Measurements from ENCODE around the gene LENG1. TPM values are rescaled to one million over a fixed set of nuclear protein-coding genes. Genes with fewer than 3 reads are reported as not detected.

Gene LENG1
- total and polyA plus RNA-seq, 7 donors = 5.8 to 19.6 (median 10.2) TPM

DNA sequence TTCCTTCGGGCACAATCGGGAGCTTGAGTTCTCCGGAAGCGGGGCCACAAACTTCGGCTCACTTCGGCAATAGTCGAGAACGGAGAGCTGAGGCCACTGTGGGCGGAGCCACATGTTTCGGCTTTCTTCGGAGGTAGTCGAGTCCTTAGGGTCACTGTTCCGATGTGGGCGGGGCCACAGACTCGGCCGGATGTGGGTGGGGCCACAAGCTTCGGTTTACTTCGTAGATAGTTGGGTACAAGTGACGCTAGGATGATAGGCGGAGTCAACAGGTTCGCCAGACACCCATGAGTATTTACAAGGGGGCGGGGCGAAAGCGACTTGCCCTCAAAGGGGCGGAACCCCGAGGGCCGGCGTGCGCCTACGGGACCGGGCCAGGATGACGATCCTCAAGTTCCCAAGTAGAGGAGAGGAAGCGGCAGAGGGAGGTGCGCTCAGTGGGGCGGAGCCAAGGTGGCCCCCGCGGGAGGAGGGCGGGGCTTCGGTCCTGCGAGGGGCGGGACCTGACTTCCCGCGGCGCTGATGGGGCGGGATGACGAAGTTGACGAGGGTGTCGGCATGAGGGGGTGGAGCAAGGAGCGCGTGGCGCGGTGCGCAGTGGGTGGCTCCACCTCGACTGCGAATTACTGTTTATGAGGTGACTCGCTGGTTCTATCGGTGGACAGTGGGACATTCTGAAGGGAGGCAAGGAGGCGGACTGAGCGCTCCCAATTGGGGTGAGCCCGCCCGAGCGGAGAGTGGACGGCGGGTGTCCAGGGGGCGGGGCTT, 30.4 kb upstream of the LENG1 start:
- WGBS, 3 donors = 0 to 1% (median 1%) methylated on average over 63 to 65 of the region's 65 CpGs

DNA sequence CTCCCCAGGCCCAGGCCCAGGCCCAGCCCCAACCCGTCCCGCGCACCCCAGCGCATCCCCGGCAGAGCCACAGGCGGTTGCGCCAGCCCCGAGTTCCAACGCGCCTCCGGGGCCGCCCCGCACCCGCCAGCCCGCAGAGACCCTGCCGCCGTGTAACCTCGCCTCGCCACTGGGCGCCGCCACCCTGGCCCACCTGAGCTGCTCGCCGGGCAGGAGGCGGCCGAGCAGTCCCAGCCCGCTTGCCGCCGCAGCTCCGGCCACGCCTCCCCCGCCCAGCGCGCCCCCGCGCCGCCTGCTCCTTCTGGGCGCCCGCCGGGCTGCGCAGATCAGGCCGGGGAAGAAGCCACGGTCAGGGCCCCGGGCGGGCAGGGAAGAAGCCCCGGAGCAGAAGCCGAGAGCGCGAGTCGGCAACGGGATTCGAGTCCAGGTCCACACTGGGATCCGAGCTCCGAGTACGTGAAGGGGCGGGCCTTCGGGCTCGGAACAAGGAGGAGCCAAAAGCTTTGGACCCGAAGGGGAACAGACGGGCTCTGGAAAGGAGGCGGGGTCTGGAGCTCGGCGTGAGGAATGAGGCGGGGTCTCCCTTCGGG, 29.7 kb upstream of the LENG1 start, which contains the start of gene MBOAT7:
TSS of gene MBOAT7 (minus strand) at position 436 of the 590 bp plus-strand sequence. CDS start 1,072 bp downstream, outside the sequence.
- H3K36me3 ChIP-seq (ENCODE audit: insufficient read depth in 1 of 2, low read depth in 1 of 2) = peaks cover 6 to 31% of the 10 kb centered on the region in 2 donors
- no peaks in the 10 kb centered on the region for H3K27me3 ChIP-seq (ENCODE audit: insufficient read depth in 3 of 3, low read length in 2 of 3)
- no peaks in the 10 kb centered on the region for H3K9me3 ChIP-seq
- no peak for DNase-seq
- H3K4me1 ChIP-seq = peaks cover 17% of the 10 kb centered on the region
- H3K27ac ChIP-seq = peak within 1 kb of the TSS; percentile 99
- peak; percentile 3 to 15 (median 5) for ATAC-seq
- TF ChIP-seq, protein P1, sequence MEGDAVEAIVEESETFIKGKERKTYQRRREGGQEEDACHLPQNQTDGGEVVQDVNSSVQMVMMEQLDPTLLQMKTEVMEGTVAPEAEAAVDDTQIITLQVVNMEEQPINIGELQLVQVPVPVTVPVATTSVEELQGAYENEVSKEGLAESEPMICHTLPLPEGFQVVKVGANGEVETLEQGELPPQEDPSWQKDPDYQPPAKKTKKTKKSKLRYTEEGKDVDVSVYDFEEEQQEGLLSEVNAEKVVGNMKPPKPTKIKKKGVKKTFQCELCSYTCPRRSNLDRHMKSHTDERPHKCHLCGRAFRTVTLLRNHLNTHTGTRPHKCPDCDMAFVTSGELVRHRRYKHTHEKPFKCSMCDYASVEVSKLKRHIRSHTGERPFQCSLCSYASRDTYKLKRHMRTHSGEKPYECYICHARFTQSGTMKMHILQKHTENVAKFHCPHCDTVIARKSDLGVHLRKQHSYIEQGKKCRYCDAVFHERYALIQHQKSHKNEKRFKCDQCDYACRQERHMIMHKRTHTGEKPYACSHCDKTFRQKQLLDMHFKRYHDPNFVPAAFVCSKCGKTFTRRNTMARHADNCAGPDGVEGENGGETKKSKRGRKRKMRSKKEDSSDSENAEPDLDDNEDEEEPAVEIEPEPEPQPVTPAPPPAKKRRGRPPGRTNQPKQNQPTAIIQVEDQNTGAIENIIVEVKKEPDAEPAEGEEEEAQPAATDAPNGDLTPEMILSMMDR (IDR thresholded peaks at IDR 0.05) = peak; percentile 26
- WGBS, 3 donors = 0 to 1% (median 1%) methylated on average over 50 to 64 of the region's 64 CpGs
- H3K4me3 ChIP-seq = peak within 1 kb of the TSS; percentile 75
- intact Hi-C loops (cut with DNase I) = loop anchor here in 1 of 2 donors (5.0 kb wide), 1 partner anchor 667 kb away; no protein-coding TSS in a partner anchor

More for the DNA sequence above, 30.4 kb upstream of the LENG1 start:
- Histone ChIP-seq H3K4me3 (peak overlapping the region; percentile 75), H3K27me3 (ENCODE audit: insufficient read depth in 3 of 3, low read length in 2 of 3) (no peaks in the 10 kb centered on the region), H3K27ac (peak overlapping the region; percentile 99), H3K36me3 (ENCODE audit: insufficient read depth in 1 of 2, low read depth in 1 of 2) (peaks cover 6 to 38% of the 10 kb centered on the region in 2 donors), H3K9me3 (no peaks in the 10 kb centered on the region), H3K4me1 (peaks cover 17% of the 10 kb centered on the region)
- ATAC-seq (peak; percentile 76 to 81 (median 79)), DNase-seq (peak; percentile 100)
- intact Hi-C loops (cut with DNase I) = loop anchor here in 1 of 2 donors (5.0 kb wide), 1 partner anchor 668 kb away; no protein-coding TSS in a partner anchor
- TF ChIP-seq, protein P1 (IDR thresholded peaks at IDR 0.05) = no peak

DNA sequence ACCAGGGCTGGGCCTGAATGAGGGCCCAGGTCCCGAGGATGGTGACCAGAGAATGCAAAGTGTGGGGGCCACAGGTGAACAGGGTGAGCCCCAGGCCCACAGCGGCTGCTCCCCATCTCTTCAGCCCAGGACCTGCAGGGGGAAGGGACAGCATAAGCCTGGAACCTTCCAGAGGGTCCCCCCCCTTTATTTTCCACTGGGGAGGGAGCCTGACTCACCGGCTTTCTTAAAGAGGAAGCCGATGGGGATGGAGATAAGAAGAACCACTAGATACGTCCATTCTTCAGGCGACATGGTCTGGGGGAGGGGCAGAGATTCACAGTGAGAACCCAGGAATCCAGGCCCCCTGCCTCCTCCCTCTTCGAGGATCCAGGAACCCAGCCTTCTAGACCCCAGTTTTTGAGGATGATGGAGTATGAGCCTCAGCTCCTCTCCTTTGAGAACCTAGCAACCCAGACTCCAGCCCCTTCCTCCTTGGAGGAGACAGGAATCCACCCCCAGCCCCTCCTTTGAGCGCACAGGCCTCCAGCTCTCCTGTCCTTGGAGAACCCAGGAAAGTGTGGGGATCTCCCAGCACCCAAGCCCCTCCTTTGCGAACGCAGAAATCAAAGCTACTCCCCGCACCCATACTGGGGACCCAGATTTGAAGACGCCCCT, 28.8 kb upstream of the LENG1 start:
- intact Hi-C loops (cut with DNase I) = loop anchor here in 1 of 2 donors (5.0 kb wide), 1 partner anchor 666 kb away; no protein-coding TSS in a partner anchor
- Histone ChIP-seq H3K4me1 (peaks cover 17% of the 10 kb centered on the region), H3K9me3 (no peaks in the 10 kb centered on the region), H3K27ac (peak overlapping the region; percentile 99), H3K27me3 (ENCODE audit: insufficient read depth in 3 of 3, low read length in 2 of 3) (no peaks in the 10 kb centered on the region), H3K36me3 (ENCODE audit: insufficient read depth in 1 of 2, low read depth in 1 of 2) (peaks cover under 1 to 22% of the 10 kb centered on the region in 2 donors), H3K4me3 (peak overlapping the region; percentile 75)
- TF ChIP-seq, protein P1 (IDR thresholded peaks at IDR 0.05) = no peak
- no peak for ATAC-seq
- no peak for DNase-seq
- WGBS, 3 donors = 34 to 42% (median 42%) methylated on average over 11 to 12 of the region's 12 CpGs

DNA sequence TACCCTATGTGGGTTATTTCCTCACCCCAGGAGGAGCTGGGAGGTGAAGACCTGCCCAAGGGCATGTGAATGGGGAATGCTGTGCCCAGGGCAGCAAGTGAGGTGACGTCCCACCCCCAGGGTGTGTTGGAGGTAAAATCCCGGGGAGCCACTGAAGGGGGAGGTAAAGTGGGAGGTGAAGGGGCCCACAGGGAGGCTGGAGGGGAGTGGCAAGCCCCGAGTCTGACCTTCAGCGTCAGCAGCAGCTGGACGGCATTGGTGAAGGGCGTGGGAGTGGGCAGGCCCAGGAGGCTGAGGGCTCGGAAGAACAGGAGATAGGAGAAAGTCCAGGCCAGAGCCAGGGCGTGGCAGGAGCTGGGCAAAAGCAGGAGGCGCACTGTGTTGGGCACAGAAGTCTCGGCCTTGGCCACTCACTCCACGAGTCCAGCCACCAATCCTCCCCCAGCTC, 27.4 kb upstream of the LENG1 start:
- DNase-seq (peak; percentile 29 to 50), ATAC-seq (no peak)
- H3K36me3 ChIP-seq (ENCODE audit: insufficient read depth in 1 of 2, low read depth in 1 of 2) = peaks cover 0 to 8% of the 10 kb centered on the region in 2 donors
- WGBS, 3 donors = 90 to 96% (median 93%) methylated on average over 11 of the region's 11 CpGs
- H3K4me1 ChIP-seq = peaks cover 12% of the 10 kb centered on the region
- H3K9me3 ChIP-seq = no peaks in the 10 kb centered on the region
- intact Hi-C loops (cut with DNase I) = loop anchor here in 1 of 2 donors (5.0 kb wide), 1 partner anchor 665 kb away; no protein-coding TSS in a partner anchor
- TF ChIP-seq, protein P1 (IDR thresholded peaks at IDR 0.05) = no peak
- no peak overlapping the region for H3K27ac ChIP-seq
- H3K27me3 ChIP-seq (ENCODE audit: insufficient read depth in 3 of 3, low read length in 2 of 3) = no peaks in the 10 kb centered on the region
- H3K4me3 ChIP-seq = no peak overlapping the region

All from psoas muscle (tissue), 8 donors.